ENCODE measurements around the gene GOLGA6L7.
"Not testable (repeated sequence)": the region's sequence is repeated elsewhere in the genome, so short reads cannot be mapped to it uniquely, and the experiment has no call there.

GOLGA6L7 gene

DNA sequence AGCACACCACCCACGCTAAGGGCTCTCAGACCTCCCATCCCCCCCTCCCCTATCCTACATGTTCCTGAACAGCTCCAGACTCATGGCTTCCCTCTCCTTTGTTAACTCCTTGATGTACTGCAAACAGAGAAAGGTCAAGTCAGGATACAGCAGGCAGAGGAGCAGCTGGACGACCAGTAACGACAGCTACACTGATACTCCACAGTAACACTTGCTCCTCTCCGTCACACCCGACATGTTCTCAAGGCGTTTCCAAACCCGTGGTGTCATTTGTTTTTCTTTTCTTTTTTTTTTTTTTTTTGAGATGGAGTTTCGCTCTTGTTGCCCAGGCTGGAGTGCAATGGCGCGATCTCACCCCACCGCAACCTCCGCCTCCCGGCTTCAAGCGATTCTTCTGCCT is 4.3 kb downstream of the GOLGA6L7 start:
- DNase-seq (ENCODE audit: low spot score) = not testable (repeated sequence)

DNA sequence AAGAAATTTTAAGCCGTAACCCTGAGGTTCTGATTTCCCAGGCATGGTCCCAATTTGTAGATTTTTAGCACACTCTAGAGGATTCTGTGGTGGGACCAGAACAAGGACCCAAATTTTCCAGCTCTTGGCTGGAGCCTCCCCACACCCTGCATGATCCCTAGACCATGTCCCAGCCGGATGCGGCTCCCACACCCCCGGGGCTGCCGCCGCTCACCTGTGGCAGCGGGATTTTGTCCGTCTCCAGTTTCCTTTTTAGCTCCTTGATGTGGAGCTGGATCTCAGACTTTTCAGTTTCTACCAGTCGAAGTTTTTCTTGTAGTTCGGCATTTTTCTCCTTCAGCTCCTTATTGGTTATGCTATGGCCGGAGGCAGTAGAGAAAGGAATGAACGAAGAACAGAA is 4.9 kb downstream of the GOLGA6L7 start:
- DNase-seq (ENCODE audit: low spot score) = not testable (repeated sequence)

DNA sequence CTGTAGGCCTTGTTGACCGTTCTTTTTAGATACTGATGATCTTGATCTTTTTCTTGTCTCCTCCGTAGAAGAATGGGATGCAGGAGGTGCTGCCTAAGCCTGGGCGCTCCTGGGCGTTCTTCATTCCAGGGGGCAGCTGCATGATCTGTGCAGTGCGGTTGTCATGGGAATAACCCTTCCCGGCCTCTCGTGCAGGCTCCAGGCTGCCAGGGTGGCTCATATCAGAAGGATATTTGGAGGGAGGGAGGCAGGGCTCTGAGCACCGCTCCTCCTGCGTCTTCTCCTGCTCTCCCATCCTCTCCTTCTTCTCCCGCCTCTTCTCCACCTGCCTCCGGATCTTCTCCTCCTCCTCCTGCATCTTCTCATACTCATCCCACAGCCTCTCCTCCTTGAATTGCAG is 6.2 kb downstream of the GOLGA6L7 start:
- DNase-seq (ENCODE audit: low spot score) = not testable (repeated sequence)

DNA sequence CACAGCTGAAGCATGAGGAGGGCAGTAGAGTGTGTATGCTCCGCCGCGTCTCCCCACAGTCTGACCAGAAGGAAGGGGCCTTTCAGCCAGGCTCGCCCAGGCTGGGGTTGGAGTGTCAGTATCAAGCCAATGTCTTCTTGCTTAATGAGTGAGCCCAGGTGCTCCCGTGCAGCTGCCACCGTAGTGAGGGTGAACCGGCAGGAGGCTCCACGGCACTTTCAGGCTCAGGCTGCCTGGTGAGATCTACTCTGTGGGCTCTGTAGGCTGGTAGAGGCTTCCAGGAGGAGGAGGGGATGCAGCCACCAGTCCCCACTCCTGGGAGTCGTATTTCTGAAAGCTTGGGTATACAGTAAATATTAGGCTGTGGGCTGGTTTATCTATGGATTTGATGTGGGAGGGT is 8.2 kb downstream of the GOLGA6L7 start:
- not testable (repeated sequence) for DNase-seq (ENCODE audit: low spot score)

DNA sequence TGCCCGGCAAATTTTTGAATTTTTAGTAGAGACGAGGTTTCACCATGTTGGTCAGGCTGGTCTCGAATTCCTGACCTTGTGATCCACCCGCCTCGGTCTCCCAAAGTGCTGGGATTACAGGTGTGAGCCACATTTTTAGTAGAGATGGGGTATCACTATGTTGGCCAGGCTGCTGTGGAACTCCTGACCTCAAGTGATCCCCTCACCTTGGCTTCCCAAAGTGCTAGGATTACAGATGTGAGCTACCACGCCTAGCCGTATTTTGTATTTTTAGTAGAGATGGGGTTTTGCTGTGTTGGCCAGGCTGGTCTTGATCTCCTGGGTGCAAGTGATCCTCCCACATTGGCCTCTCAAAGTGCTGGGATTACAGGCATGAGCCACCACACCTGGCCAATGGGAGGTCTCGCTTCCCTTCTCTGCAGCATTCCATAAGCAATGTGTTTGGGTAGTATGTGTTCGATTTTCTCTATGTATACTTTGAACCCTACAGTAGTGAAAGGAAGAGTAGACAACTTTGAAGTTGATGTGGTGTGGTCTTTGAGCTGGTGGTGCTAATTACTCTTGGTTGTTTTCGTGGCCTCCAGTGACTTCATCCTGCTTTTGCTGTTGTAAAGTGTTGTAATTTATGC is 13.4 kb downstream of the GOLGA6L7 start:
- DNase-seq (ENCODE audit: low spot score) = not testable (repeated sequence)

DNA sequence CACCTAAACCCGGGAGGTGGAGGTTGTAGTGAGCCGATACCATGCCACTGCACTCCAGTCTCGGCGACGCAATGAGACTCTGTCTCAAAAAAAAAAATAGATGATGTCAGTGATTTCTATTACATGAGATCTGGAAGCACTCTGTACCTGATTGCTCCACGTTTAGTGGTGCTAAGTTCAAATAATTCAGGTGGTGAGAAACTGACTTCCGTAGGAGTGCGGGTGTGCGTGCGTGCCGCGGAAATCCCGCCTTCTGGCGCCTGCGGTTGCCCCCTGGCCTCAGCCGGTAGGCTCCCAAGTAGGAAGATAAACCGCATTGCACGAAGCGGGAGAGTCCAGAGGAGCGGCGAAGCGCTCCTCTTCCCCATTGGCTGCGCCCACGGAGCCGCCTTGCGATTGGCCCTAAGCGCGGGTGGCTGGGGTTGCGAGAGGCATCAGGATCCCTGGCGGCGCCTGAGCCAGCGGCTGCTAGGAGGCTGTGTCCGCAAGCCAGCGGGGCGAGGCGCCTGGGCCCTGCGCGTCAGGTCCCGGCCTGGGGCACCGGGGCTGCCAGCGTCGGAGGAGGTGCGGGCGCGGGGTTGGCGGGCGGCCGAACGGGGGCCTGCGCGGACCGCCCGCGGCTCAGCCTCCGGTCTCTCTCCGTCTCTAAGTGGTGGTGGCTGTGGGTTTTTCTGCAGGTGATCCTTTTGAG is 16.4 kb downstream of the GOLGA6L7 start:
- peak; percentile 35 for DNase-seq (ENCODE audit: low spot score)

DNA sequence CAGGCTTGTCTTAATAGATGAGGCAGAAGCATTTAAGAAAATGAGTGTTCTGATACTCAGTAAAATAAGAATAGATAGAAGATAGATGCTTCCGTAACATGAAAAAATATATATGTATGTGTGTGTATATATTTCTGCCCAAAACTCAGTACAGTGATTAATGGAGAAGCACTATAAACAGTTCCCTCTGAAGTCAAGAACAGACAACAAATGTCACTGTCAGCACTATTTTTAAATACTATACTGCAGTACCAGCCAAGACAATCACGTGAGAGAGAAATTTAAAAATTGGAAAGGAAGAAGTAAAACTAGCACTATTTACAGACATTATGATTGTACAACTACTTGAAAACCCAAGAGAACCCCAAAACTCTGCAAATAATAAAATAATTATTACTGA is 27.0 kb downstream of the GOLGA6L7 start:
- not testable (repeated sequence) for DNase-seq (ENCODE audit: low spot score)

DNA sequence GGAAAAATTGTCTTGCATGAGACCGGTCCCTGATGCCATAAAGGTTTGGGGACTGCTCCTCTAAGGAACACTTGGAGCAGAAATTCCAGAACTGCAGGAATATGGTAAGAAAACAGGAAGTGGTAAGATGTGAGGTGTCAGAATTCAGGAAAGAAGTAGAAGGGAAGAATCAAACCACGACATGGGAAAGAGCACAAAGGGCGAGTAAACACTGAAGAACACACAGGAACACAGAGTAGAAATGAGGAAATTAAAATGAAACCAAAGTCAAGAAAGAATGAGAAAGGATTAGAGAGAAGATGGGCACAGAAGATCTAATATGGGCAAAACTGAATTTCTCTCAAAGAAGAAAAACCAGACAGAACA is 28.5 kb downstream of the GOLGA6L7 start:
- not testable (repeated sequence) for DNase-seq (ENCODE audit: low spot score)

DNA sequence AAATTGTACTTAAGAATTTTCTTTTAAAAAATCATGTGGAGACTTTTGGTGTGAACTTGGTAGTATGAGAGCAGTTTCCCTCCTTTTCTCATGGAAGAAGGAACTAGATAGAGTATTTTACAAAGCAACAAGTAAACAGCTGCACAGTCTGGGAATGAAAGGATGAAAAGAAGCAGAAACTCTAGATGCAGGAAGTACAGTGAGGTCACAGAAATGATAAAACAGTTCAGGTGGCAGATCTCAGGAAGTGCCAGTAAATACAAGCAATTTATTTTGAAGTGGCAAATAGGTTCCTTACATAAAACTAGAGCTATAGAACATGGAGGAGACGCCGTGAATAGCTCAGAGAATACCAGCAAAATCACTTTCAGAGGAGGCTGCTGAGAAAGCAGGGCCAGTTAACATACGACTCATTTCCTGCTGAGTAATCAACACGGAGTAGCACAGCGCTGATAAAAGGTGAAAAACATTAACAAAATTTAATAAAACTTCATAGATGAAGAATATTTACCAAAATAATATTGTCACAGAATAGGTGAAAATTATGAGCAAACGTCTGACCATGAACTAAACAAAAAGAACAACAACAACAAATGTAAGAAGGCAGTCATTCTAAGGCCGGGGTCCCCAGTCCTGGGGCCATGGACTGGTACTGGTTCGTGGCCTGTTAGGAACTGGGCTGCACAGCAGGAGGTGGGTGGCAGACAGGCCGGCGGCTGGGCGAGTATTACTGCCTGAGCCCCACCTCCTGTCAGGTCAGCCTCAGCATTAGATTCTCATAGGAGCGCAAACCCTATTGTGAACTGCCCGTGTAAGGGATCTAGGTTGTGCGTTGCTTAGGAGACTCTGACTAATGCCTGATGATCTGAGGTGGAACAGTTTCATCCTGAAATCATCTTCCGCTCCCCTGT is 29.2 kb downstream of the GOLGA6L7 start:
- DNase-seq (ENCODE audit: low spot score) = not testable (repeated sequence)

DNA sequence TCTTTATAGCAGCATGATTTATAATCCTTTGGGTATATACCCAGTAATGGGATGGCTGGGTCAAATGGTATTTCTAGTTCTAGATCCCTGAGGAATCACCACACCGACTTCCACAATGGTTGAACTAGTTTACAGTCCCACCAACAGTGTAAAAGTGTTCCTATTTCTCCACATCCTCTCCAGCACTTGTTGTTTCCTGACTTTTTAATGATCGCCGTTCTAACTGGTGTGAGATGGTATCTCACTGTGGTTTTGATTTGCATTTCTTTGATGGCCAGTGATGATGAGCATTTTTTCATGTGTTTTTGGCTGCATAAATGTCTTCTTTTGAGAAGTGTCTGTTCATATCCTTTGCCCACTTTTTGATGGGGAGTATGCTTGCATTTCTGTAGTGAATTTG is 30.3 kb downstream of the GOLGA6L7 start:
- DNase-seq (ENCODE audit: low spot score) = not testable (repeated sequence)

DNA sequence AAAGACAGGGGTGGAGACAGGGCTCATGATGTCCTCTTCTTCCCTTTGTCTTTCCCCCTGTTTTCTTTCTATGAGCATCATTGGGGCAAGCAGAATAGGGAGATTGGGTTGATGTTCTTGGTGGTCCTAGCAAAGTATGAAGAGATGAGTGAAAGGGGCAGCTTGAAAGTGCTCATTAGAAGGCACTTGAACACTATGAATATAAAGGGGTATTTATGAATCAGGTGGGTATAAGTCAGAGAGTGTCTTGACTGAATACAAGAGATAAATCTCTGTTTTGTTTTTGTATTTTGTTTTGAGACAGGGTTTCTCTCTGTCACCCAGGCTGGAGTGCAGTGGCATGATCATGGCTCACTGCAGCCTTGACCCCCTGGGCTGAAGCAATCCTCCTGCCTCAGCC is 34.4 kb downstream of the GOLGA6L7 start:
- not testable (repeated sequence) for DNase-seq (ENCODE audit: low spot score)

DNA sequence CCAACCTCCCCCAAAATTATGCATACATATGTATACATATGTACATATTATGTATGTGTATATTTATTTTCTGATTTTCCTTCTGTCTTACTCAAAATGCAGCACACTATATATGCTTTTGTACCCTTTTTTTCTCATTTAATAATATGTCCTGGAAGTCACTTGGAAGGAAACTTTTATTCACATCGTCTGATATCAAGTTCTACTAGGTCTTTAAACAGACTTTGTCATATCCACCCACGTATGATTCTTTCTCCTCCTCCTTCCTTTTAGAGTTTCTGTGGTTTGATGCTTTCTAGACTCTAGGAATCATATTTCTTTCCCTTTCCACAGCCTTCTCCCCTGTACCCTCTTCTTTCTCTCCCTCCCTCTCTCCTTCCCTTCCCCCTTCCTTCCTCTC is 35.1 kb downstream of the GOLGA6L7 start:
- not testable (repeated sequence) for DNase-seq (ENCODE audit: low spot score)

DNA sequence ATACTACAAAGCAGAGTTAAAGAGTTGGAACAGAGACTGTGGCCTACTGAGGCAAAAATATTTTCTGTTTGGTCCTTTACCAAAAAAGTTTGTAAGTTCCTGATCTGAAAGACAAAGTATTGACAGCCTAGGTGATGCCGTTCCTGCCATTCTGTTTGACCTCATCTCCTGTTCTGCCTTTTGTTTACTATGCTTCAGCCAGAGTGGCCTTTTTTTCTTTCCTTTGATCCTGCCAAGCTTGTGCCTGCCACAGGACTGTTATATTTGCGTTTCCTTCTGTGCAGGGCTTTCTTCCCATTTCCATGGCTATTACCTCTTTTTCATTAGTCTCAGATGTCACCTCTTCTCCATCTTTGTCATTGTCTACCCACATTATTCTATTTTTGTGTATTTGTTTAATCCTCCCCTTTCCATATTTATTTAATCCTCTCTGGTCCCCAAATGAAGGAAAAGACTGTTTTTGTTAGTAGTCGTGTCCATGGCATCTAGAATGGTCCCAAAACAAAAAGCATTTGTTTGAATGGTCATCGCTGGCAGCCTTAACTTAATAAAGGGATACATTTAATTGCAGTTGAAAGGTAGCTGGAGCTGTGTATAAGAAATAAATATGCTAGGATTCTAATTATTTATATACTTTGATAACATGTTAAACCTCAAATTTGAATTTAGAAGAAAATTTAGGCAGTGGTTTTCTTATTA is 36.4 kb downstream of the GOLGA6L7 start:
- DNase-seq (ENCODE audit: low spot score) = not testable (repeated sequence)

DNA sequence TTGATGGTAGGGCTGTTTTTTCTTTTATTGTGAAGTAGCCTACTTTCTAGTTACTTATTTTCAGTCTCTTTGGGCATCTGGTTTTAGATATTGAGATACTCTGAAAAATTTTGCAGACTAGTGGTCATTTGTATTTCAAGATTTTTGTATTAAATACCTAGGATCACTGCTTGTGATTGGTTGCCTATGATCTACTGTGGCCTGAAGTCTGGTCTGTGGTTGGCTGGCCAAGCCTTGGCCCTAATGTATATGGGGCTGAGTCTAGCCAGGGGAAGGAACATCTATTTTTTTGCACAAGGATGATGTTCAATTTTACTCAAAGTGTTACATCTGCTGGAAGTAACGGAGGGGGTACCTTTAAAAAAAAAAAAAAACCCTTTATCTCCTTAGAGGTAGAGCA is 38.0 kb downstream of the GOLGA6L7 start:
- not testable (repeated sequence) for DNase-seq (ENCODE audit: low spot score)

DNA sequence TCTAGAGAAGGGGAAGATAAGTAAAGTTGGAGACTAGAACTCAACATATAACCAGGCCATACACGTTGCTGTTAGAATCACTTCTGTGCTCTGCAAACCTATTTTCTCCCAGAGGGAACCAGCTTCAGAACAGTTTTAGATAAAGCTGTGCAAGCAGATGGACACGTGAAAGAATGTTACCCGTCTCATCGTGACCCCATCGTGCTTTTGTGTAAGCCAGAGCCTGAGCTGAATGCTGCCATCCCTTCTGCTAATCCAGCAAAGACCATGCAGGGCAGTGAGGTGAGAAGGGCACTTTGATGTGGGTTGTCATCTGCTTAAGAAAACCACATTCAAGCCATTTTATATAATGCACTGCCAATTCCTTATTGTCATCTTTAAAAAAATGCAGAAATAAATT is 40.3 kb downstream of the GOLGA6L7 start:
- not testable (repeated sequence) for DNase-seq (ENCODE audit: low spot score)

DNA sequence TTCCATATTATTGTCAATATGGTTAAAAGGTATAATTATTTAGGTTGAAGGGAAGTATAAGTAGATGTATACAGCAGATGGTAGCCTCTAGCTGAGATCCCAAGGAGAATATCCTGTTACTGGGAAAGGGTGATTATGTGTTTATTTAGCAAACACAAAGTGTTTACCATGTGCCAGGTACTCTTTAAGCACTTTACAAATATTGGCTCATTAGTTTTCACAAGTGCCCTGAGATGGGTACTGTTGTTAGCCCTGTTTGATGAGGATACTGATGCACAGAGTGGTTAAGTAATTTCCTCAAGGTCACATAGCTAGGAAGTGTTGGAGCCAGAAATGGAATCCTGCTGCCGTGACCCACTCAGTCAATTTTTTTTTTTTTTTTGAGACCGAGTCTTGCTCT is 48.1 kb downstream of the GOLGA6L7 start:
- DNase-seq (ENCODE audit: low spot score) = not testable (repeated sequence)

DNA sequence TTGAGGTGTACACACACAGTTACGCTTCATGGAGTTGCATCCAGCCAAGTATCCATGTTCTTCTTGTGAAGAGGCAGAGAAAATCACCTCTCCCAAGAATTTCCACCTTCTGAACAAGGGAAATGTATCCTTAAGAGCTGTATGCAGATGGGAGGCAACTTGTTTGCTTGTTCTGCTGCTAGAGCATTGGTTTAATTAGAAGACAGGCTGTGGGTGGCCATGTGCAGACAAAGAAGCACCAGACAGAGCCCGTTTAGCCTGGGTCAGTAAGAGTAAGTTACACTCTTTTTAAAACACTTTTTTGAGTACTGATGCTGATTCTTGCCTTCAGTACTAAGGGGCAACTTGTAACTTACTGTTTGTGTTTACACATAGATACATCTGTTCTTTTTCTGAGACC is 50.2 kb downstream of the GOLGA6L7 start:
- DNase-seq (ENCODE audit: low spot score) = not testable (repeated sequence)

DNA sequence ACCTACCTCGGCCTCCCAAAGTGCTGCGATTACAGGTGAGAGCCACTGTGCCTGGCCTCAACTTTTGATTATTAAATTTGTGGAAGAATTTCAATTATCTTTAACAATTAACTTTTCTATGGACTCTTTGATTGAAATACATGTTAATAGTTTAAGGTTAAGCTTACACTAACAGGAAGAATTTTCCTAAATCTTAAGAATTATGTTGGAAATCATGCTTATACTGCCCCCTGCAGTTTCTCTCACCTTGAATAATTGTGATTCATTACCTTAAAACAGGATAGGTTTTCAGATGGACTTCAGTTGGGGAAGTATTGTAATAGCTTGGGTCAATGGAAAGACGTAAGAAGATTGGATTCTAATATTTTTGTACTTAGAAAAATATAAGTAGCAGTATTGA is 54.2 kb downstream of the GOLGA6L7 start:
- not testable (repeated sequence) for DNase-seq (ENCODE audit: low spot score)

Data from hematopoietic multipotent progenitor cell treated with erythropoietin and hydrocortisone succinate and interleukin-3 and kit ligand, for 17 days (in vitro differentiated cells).